ENCODE measurements around the gene KLRB1.
"Not testable (repeated sequence)": the region's sequence is repeated elsewhere in the genome, so short reads cannot be mapped to it uniquely, and the experiment has no call there.

DNA sequence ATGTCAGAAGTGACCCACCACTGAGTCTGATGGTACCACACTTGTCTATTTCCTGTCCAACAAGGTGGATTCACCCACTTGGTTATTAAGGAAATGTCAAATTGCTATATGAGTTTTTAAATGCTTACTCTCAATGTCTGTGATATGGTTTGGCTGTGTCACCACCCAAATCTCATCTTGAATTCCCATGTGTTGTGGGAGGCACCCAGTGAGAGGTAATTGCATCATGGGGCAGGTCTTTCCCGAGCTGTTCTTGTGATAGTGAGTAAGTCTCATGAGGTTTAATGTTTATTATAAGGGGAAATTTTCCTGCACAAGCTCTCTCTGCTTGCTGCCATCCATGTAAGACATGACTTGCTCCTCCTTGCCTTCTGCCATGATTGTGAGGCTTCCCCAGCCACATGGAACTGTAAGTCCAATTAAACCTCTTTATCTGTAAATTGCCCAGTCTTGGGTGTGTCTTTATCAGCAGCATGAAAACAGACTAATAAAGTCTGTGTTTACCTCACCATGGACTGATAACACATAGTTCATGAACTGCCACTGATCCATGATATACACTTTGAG, 37.4 kb upstream of the KLRB1 start:
- TF ChIP-seq POLR2A, POLR2AphosphoS5 (IDR thresholded peaks at IDR 0.05): not testable (repeated sequence)
- TF ChIP-seq, protein P1, sequence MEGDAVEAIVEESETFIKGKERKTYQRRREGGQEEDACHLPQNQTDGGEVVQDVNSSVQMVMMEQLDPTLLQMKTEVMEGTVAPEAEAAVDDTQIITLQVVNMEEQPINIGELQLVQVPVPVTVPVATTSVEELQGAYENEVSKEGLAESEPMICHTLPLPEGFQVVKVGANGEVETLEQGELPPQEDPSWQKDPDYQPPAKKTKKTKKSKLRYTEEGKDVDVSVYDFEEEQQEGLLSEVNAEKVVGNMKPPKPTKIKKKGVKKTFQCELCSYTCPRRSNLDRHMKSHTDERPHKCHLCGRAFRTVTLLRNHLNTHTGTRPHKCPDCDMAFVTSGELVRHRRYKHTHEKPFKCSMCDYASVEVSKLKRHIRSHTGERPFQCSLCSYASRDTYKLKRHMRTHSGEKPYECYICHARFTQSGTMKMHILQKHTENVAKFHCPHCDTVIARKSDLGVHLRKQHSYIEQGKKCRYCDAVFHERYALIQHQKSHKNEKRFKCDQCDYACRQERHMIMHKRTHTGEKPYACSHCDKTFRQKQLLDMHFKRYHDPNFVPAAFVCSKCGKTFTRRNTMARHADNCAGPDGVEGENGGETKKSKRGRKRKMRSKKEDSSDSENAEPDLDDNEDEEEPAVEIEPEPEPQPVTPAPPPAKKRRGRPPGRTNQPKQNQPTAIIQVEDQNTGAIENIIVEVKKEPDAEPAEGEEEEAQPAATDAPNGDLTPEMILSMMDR (IDR thresholded peaks at IDR 0.05): not testable (repeated sequence)
